Hematopoietic multipotent progenitor cell treated with erythropoietin and hydrocortisone succinate and interleukin-3 and kit ligand, for 8 days (in vitro differentiated cells): Measurements from ENCODE around the gene GPC3.

ENCODE experiments used
- DNase-seq: peaks from one replicate; pipeline ENCODE4 v3.0.0-alpha.2; 2015

GPC3 gene

GRCh38 chrX:133745349-133745748 is 240.0 kb downstream of the GPC3 start:
- no peak for DNase-seq

- DNase-seq, result no peak
These were observed 242.6 kb downstream of the GPC3 start for GRCh38 chrX:133742602-133743305.

GRCh38 chrX:133741303-133741702 is 244.1 kb downstream of the GPC3 start:
- no peak for DNase-seq

- no peak for DNase-seq
These were observed 258.8 kb downstream of the GPC3 start for GRCh38 chrX:133726642-133727041.

DNA sequence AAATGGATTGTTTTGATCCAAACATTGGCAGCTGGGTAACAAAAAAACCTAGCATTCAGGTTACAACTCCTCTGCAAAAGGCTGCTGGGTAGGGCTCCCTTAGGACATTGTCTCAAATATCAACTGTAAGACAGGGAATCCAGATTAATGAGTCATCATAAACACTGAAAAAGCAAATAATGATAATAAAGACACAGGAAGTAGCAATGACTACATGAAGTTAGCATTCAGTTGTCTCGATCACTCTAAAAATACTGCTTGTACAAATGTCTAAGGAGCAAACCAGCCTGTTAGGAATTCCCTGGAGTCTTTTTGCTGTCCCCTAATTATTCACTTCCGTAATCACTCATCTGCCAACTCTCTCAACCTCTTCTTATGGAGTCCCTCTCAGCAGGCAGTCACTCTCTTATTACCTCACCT is 259.2 kb downstream of the GPC3 start:
- DNase-seq, result no peak

GRCh38 chrX:133723930-133724329 is 261.5 kb downstream of the GPC3 start:
- DNase-seq, result no peak

- DNase-seq, result no peak
These were observed 262.6 kb downstream of the GPC3 start for GRCh38 chrX:133722756-133723155.

DNA sequence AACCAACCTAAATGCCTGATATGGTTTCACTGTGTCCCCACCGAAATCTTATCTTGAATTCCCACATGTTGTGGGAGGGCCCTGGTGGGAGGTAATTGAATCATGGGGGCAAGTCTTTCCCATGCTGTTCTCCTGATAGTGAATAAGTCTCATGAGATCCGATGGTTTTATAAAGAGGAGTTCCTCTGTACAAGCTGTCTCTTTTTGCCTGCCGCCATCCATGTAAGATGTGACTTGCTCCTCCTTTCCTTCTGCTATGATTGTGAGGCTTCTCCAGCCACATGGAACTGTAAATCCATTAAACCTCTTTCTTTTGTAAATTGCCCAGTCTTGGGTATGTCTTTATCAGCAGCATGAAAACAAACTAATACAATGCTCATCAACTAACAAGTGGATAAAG is 265.1 kb downstream of the GPC3 start:
- DNase-seq, result peak; percentile 34

DNA sequence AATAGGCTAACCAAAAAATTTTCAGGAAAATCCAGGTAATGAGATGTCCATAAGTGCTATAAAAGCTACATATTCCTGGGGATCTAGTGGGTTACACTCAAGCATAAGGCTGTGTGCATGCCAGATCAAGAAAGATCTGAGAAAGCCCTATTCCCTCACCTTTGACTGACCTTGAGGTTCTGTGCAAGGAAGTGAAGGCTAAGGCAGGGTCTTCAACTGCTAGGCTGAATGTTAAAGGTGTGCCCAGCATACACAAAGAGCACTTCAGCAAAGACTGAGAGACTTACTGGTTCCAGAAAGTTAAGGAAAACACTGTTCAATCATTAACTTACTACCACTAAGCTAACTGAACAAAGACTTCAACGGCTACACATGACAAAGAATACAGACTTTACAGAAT is 269.7 kb downstream of the GPC3 start:
- DNase-seq, result no peak

- DNase-seq, result no peak
These were observed 275.9 kb downstream of the GPC3 start for GRCh38 chrX:133709501-133709900.

- no peak for DNase-seq
These were observed 278.5 kb downstream of the GPC3 start for GRCh38 chrX:133706890-133707289.

GRCh38 chrX:133702230-133702629 is 283.2 kb downstream of the GPC3 start:
- DNase-seq, result no peak

GRCh38 chrX:133699023-133699728 is 286.2 kb downstream of the GPC3 start:
- no peak for DNase-seq

GRCh38 chrX:133698298-133698697 is 287.1 kb downstream of the GPC3 start:
- DNase-seq, result no peak

- no peak for DNase-seq
These were observed 287.7 kb downstream of the GPC3 start for GRCh38 chrX:133697656-133698055.

DNA sequence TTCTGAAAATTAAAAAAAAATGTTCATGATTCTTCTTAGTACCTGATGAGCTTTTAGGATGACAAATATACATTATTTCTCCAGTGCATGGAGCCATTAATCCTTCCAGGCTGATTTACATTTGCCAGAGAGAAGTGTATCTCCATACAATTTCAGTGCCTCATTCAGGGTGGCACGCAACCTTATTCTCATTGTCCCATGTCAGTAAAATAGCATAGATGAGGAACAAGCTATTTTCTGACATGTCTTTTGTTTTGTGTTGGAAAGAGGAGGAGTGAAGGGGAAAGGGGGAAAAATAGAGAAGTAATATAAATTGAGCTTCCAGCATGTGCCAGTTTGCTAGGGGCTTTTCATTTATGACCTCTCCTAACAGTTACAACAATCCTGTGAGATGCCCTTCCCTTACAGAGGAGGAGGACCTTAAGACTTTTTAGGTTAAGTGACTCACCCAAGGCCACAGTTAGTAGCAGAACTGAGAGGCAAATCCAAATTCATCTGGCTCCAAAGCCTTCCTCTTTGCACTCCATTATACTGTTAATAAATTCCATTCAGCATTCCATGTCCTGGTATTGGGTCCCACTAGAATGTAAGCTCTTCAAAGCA is 295.3 kb downstream of the GPC3 start:
- no peak for DNase-seq

DNA sequence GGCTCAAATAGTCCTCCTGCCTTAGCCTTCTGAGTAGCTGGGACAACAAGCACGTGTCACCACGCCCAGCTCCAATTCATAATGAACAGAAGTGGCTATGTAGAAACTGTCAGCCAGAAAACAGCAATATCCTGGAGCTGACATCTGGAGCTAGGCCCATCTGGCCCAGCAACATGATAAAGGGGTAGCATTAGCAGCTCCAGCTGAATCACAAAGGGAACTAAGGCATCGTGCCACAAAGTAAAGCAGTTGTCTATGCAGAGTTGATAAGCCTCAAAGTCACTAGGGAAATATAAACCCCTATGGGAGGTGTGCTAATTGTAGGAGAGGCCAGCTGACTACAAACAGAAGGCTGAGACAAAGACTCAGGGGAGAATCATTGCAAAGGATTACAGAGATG is 299.6 kb downstream of the GPC3 start:
- DNase-seq, result no peak

- no peak for DNase-seq
These were observed 303.5 kb downstream of the GPC3 start for GRCh38 chrX:133681897-133682296.

- no peak for DNase-seq
These were observed 304.0 kb downstream of the GPC3 start for GRCh38 chrX:133681421-133681820.

DNA sequence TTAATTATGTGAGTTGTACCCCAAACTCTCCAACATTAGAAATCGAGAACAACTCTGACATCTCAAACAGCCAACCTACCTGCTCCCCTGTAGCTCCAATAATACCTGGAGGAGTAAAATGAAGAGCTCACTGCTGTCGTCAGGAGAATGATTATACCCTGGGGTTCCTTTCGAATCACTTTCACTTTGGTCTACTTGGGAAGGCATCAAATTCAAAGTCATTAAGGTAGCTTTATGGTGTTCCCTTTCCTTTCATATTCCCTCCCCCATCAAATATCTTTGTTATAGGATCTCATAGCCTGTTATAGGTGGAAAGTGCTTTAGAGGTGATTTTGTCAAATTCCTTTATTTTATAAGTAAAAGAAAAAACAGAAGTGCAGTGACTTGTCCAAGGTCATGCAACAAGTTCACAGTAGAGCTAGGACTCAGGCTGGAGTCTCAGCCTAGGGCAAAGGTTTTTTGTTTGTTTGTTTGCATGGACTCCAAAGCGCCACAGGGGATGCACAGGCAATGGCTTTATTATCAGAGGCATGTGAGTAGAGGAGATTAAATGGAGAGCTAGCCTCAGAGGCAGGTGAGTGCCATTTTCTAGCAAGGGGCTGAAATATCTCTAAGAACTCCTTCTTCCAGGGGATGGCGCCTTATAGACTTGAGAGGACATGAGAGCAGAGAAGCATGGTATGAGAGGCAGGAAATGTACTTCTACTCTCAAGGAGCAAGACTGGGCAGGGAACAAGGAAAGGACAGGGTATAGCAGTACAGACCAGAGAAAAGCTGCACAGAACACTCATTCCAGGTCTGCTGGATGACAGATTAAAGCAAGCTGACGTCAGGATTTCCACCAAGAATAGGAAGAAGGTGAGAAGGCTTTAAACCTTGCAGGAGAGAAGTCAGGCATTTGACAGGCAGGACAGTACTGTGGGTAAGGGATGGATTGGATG is 308.0 kb downstream of the GPC3 start:
- no peak for DNase-seq

GRCh38 chrX:133676344-133677122 is 308.9 kb downstream of the GPC3 start:
- DNase-seq, result no peak
